K562 (cell line): ENCODE data around the gene SLC2A13.

Experiments
- ATF4 ChIP-seq: fragments of 450-650 bp; formaldehyde crosslinking; IDR thresholded peaks from 2 replicates; pipeline ENCODE4 v1.4.0; 2022; ENCODE audit warnings: mild to moderate bottlenecking, moderate library complexity
- EHMT2 ChIP-seq: fragments of 450-650 bp; IDR thresholded peaks from 2 replicates; pipeline ENCODE4 v1.6.1; 2018; ENCODE audit warnings: antibody characterized with exemption
- EP300 ChIP-seq: IDR thresholded peaks from 2 replicates; pipeline ENCODE4 v1.6.1; 2012; ENCODE audit warnings: low read length, improper control_type of control experiment
- KDM2B ChIP-seq: fragments of 250-450 bp; sonication (Bioruptor Pico); IDR thresholded peaks from 2 replicates; pipeline ENCODE4 v1.8.0; 2021; ENCODE audit warnings: mild to moderate bottlenecking, moderate library complexity
- MAFG ChIP-seq: fragments of 450-650 bp; conservative IDR thresholded peaks from 2 replicates; pipeline ENCODE4 v1.6.1; 2016; ENCODE audit warnings: missing genetic modification characterization, missing compliant biosample characterization
- MEF2D ChIP-seq: conservative IDR thresholded peaks from 2 replicates; pipeline ENCODE4 v1.6.1; 2016; ENCODE audit warnings: low read depth, missing genetic modification characterization, missing compliant biosample characterization
- NBN ChIP-seq: fragments of 450-650 bp; IDR thresholded peaks from 2 replicates; pipeline ENCODE4 v1.6.1; 2016; ENCODE audit warnings: low read depth, mild to moderate bottlenecking
- PKNOX1 ChIP-seq: fragments of 450-650 bp; IDR thresholded peaks from 2 replicates; pipeline ENCODE4 v1.6.1; 2016
- SIN3A ChIP-seq, 2 experiments: fragments of 150-350 bp in 1 of 2; IDR thresholded peaks; 2 replicates each; pipeline ENCODE4 v1.6.1; 2011 to 2016; ENCODE audit warnings: borderline replicate concordance in 2 of 2, low read depth in 2 of 2, low read length in 2 of 2, mild to moderate bottlenecking in 2 of 2, moderate library complexity in 2 of 2; ENCODE audit not compliant: control insufficient read depth in 1 of 2
- TCF15 ChIP-seq: fragments of 250-450 bp; sonication (Bioruptor Pico); IDR thresholded peaks from 2 replicates; pipeline ENCODE4 v1.8.0; 2022; ENCODE audit warnings: moderate library complexity, mild to moderate bottlenecking, inconsistent platforms
- ZBTB43 ChIP-seq: sonication (generic); formaldehyde crosslinking; IDR thresholded peaks from 2 replicates; pipeline ENCODE4 v1.8.0; 2023; ENCODE audit warnings: mild to moderate bottlenecking, missing genetic modification reagents

- TF ChIP-seq KDM2B (CRISPR knock-in tag) (no peak), EHMT2 (no peak), TCF15 (no peak), SIN3A (IDR thresholded peaks at IDR 0.05; ENCODE audit: borderline replicate concordance in 2 of 2, control insufficient read depth in 1 of 2, low read depth in 2 of 2, low read length in 2 of 2) (no peak), ATF4 (CRISPR knock-in tag) (no peak), ZBTB43 (CRISPR knock-in tag) (no peak), MEF2D (no peak), PKNOX1 (no peak), NBN (no peak), MAFG (tag) (no peak), EP300 (no peak)
Observed at GRCh38 chr12:40054555-40055227, 51.2 kb downstream of the SLC2A13 start.
